ENCODE data around the gene KRTAP25-1.

KRTAP25-1 gene

DNA sequence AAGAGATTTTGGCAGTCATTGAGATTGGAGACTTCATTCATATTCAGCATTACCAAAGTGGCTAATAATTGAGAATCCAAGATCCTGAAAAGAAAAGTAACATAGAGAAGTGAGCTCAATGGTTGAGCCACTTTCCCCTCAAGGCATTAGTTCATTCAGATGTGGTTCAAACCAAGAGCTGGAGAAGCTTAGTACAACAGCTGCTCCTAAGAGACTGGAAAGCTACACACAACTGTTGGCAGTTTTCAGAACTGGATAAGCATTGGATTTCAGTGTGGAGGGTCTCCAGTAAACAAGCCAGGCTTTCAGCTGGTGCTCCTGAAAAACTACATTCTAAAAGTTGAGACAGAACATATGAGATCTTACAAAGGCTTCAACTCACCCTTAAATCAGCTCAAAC, 44.3 kb downstream of the KRTAP25-1 start:
- Histone ChIP-seq H3K9ac (no peak overlapping the region), H3K36me3 (ENCODE audit: insufficient read depth) (no peaks in the 10 kb centered on the region), H3K27me3 (ENCODE audit: insufficient read depth, low read depth) (no peaks in the 10 kb centered on the region), H3K79me2 (ENCODE audit: insufficient read depth, low read depth) (no peaks in the 10 kb centered on the region), H3K4me3 (IDR thresholded peaks at IDR 0.05; ENCODE audit: insufficient read depth, low read depth, low read length) (no peak overlapping the region), H4K20me1 (ENCODE audit: insufficient read depth) (no peaks in the 10 kb centered on the region), H2AFZ (ENCODE audit: low read depth) (no peak overlapping the region), H3K4me2 (no peak overlapping the region), H3K4me1 (ENCODE audit: low read depth, poor library complexity, severe bottlenecking) (no peaks in the 10 kb centered on the region), H3K27ac (no peak overlapping the region)
- TF ChIP-seq, protein P1, sequence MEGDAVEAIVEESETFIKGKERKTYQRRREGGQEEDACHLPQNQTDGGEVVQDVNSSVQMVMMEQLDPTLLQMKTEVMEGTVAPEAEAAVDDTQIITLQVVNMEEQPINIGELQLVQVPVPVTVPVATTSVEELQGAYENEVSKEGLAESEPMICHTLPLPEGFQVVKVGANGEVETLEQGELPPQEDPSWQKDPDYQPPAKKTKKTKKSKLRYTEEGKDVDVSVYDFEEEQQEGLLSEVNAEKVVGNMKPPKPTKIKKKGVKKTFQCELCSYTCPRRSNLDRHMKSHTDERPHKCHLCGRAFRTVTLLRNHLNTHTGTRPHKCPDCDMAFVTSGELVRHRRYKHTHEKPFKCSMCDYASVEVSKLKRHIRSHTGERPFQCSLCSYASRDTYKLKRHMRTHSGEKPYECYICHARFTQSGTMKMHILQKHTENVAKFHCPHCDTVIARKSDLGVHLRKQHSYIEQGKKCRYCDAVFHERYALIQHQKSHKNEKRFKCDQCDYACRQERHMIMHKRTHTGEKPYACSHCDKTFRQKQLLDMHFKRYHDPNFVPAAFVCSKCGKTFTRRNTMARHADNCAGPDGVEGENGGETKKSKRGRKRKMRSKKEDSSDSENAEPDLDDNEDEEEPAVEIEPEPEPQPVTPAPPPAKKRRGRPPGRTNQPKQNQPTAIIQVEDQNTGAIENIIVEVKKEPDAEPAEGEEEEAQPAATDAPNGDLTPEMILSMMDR (conservative IDR thresholded peaks at IDR 0.05; ENCODE audit: low read depth, low read length), result no peak

DNA sequence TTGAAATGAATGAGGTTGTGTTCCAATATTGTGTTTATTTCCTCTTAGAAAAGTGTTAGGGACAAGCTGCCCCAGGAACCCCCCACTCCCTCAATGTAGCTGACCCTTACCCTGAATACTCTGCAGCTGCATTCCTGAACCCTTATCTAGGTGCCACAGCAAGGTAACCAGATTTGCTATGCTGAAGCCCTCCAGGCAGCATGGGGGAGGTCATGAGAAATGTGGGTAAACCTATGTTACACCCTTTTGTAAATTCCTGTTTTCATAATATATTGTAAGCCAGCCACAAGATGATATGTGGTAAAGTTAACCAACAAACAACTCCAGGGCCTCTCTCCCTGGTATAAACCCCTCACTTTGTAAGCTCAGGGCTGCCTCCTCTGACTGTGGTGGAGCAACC, 45.6 kb downstream of the KRTAP25-1 start:
- Histone ChIP-seq H2AFZ (ENCODE audit: low read depth) (no peak overlapping the region), H3K9ac (no peak overlapping the region), H3K36me3 (ENCODE audit: insufficient read depth) (no peaks in the 10 kb centered on the region), H3K27ac (no peak overlapping the region), H3K4me2 (no peak overlapping the region), H3K79me2 (ENCODE audit: insufficient read depth, low read depth) (no peaks in the 10 kb centered on the region), H4K20me1 (ENCODE audit: insufficient read depth) (no peaks in the 10 kb centered on the region), H3K27me3 (ENCODE audit: insufficient read depth, low read depth) (no peaks in the 10 kb centered on the region), H3K4me3 (IDR thresholded peaks at IDR 0.05; ENCODE audit: insufficient read depth, low read depth, low read length) (no peak overlapping the region), H3K4me1 (ENCODE audit: low read depth, poor library complexity, severe bottlenecking) (no peaks in the 10 kb centered on the region)
- TF ChIP-seq, protein P1 (conservative IDR thresholded peaks at IDR 0.05; ENCODE audit: low read depth, low read length), result no peak

DNA sequence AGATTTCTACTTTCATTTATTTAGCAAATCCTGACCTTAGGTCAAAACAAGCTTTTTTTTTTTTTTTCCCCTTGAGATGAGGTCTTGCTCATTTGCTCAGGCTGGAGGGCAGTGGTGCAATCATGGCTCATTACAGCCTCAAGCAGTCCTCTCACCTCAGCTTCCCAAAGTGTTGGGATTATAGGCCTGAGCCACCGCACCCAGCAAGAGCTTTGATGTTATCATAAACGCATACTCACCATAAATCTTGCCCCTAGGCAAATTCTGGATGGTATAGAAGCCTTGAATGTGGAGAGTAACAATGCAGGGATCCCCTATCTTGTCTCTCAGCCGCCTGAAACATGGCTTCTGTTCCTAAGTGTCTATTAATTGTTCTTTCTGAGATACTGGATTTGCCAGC, 48.7 kb downstream of the KRTAP25-1 start:
- TF ChIP-seq, protein P1 (conservative IDR thresholded peaks at IDR 0.05; ENCODE audit: low read depth, low read length), result no peak
- Histone ChIP-seq H3K9ac (no peak overlapping the region), H3K4me2 (no peak overlapping the region), H3K4me1 (ENCODE audit: low read depth, poor library complexity, severe bottlenecking) (no peaks in the 10 kb centered on the region), H3K27ac (no peak overlapping the region), H3K36me3 (ENCODE audit: insufficient read depth) (no peaks in the 10 kb centered on the region), H2AFZ (ENCODE audit: low read depth) (no peak overlapping the region), H3K4me3 (IDR thresholded peaks at IDR 0.05; ENCODE audit: insufficient read depth, low read depth, low read length) (no peak overlapping the region), H3K79me2 (ENCODE audit: insufficient read depth, low read depth) (no peaks in the 10 kb centered on the region), H4K20me1 (ENCODE audit: insufficient read depth) (no peaks in the 10 kb centered on the region), H3K27me3 (ENCODE audit: insufficient read depth, low read depth) (no peaks in the 10 kb centered on the region)

All from KMS-11 (cell line).